Stimulated activated CD8-positive, alpha-beta memory T cell treated with anti-CD3 and anti-CD28 coated beads, Interleukin-12 subunit alpha, Interleukin-12 subunit beta, amount 100 ng/mL, for 4 hours (primary cell): ENCODE measurements around the gene ZNF276.
"Not testable (repeated sequence)": the region's sequence is repeated elsewhere in the genome, so short reads cannot be mapped to it uniquely, and the experiment has no call there.

Experiments
- DNase-seq: peaks from one replicate; pipeline ENCODE4 v3.0.0-alpha.2; 2020; ENCODE audit warnings: low read depth

Gene ZNF276

DNA sequence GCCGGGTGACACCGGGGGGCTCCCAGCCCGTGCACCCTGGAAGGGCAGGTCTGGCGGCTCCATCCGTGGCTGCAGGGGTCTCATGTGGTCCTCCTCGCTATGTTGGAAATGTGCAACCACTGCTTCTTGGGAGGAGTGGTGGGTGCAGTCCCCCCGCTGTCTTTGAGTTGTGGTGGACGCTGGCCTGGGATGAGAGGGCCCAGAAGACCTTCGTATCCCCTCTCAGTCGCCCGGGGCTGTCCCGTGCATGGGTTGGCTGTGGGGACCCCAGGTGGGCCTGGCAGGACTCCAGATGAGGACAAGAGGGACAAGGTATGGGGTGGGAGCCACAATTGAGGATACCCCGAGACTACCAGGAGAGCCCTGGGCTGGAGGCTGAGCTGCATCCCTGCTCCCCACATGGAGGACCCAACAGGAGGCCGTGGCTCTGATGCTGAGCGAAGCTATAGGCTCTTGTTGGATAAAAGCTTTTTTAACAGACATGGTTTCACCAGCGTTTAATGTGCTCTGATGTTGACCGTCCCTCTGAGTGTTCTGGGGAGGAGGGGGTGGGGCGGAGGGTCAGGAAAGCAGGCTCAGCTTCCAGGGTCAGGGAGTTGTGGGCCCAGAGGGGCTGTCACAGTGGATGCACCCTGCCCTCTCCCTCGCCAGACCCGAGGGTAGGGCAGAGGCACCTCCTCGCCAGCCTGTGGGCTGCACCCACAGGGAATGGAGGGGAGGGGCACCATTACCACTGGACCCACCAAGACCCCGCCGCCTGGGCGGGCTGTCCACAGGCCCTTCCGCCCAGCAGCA is 25.3 kb upstream of the ZNF276 start:
- no peak for DNase-seq

DNA sequence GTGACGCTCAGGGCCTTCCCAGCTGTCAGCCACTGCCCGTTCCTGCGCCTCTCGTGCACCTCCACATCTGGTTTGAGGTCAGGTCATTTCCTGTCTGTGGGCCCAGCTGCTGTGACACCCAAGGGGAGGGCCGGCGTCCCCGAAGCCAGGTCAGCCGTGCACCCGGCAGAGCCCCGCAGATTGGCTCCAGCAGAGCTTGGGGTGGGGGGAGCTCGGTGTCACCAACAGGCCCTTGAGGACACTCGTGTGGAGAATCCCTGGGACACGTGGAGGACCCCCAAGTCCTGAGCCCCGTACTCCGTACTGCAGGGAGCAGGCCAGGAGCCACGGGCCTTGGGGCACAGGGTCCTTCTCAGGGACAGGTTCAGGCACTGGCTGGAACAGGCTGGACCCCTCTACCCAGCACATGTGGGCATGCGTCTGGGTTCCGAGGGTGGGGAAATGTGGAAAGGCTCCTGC is 24.6 kb upstream of the ZNF276 start:
- DNase-seq, result peak; percentile 23

GRCh38 chr16:89697161-89697615 is 24.1 kb upstream of the ZNF276 start:
- no peak for DNase-seq

DNA sequence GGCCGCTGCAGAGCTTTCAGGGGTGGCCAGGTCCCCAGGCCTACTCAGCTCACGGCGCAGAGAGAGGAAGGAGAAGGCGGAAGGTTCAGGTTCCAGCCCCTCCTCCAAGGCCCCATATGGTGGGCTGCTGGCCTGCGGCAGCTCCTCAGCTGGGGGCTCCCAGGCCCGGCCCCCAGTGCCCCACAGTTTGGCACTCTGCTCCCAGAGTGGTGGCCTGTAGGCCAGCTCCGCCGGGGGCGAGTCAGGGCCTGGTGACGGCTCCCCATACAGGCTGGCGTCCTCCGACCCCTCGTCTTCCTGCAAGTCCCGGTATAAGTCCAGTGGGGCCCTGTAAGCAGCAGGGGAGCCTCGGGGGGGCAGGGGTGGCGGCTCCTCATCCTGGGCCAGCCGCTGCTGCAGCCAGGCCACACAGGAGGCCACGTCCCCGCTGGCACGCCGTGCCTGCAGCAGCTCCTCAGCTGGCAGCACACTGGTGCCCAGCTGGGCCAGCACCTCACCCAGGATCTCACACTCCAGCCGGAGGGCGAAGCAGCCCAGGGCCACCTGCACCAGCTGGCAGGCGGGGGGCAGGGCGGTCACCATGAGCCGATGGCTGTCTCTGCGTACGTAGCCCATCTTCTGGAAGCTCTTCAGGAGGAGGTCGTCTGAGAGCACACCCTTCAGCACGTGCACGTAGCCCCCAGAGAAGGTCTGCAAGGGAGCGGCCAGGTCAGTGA is 23.6 kb upstream of the ZNF276 start:
- DNase-seq, result no peak

DNA sequence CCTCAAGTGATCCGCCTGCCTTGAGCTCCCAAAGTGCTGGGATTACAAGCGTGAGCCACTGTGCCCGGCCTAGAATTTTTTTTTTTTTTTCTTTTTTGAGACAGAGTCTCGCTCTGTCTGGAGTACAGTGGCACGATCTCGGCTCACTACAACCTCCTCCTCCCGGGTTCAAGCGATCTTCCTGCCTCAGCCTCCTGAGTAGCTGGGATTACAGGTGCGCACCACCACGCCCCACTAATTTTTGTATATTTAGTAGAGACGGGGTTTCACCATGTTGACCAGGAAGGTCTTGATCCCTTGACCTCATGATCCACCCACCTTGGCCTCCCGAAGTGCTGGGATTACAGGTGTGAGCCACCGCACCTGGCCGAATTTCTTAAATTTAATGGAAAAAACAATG is 22.6 kb upstream of the ZNF276 start:
- DNase-seq, result not testable (repeated sequence)

DNA sequence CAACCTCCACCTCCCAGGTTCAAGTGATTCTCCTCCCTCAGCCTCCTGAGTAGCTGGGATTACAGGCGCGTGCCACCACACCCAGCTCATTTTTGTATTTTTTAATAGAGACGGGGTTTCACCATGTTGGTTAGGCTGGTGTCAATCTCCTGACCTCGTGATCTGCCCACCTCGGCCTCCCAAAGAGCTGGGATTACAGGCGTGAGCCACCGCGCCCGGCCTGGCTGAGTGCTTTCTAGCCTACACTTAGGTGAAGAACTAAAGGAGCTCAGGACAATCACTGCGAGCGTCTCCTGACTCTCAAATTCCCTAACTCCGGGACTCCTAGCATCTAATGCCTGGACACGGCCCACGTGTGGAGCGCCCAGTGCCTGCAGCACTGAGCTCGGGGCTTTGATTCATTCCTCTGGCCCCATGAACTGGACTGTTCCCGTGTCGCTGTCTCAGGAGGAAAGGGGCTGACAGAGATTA is 21.7 kb upstream of the ZNF276 start:
- not testable (repeated sequence) for DNase-seq

- peak; percentile 95 for DNase-seq
These were observed 21.2 kb upstream of the ZNF276 start for GRCh38 chr16:89700100-89700648.

GRCh38 chr16:89700649-89701424 is 20.5 kb upstream of the ZNF276 start:
- peak; percentile 28 for DNase-seq

DNA sequence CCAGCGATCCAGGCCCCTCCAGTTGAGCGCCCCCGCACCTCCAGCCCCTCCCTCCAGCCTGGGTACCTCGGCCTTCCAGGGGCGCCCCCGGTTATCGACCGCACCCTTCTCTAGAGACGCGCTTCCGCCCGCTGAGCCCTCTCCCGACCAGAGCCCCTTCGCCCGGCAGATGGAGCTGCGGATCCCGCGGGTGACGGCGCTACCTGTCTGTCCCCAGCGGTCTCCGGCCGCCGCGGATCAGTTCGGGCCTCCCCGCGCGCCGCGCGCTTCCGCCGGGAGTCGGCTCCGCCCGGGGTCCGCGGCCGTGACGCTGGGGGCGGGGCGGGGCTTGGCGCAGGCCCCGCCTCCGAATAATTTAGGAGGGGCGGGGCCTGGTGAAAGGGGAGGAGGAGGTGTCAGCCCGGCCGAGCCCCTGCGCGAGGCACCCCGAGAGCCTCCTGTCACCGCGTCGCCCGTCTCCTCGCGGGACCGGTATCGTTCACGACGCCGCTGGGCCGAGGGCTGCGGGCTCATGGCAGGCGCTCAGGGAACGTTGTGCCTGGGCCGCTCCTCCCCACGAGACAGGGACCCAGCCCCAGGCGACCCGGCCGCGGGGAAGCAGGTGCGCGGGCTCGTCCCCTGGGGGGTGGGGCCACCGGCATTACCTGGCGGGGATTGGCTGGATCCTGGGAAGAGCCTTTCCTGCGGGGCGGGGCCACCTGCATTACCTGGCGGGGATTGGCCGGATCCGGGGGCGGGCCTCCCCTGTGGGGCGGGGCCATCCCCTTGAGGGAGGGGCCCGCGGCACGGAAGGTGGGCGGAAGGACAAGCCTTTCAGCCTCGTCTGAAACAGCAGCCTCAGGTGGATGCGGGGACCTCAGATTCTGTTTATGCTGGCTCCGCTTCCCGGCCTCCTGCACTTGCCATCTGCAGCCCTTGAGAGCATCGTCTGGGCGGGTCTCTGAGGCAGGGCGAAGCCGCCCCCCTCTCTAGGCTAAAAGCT is 19.6 kb upstream of the ZNF276 start, which contains the start of gene SPATA2L:
Gene SPATA2L (minus strand): TSS at position 281 of the 982 bp plus-strand sequence. CDS start 473 bp downstream, outside the sequence.
- peak; percentile 95 for DNase-seq

- DNase-seq, result no peak
These were observed 17.1 kb upstream of the ZNF276 start for GRCh38 chr16:89704281-89704680.

DNA sequence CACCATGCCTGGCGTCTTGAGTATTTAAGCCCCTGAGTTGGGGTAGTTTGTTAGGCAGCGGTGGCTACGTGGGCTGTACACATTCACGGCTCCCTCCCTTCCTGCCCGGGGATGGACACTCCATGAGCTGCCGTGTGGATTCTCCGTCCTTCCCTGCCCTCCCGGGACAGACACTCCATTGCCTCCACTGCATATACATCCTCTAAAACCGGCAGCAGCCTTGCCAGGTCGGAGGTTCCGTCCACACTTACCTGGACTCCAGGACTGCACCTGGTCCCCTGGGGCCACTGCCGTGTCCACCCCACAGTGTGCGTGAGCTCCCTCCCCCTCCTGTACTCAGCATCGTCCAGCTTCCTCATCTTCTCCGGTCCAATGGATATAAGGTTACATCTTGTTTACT is 16.3 kb upstream of the ZNF276 start:
- DNase-seq, result no peak

DNA sequence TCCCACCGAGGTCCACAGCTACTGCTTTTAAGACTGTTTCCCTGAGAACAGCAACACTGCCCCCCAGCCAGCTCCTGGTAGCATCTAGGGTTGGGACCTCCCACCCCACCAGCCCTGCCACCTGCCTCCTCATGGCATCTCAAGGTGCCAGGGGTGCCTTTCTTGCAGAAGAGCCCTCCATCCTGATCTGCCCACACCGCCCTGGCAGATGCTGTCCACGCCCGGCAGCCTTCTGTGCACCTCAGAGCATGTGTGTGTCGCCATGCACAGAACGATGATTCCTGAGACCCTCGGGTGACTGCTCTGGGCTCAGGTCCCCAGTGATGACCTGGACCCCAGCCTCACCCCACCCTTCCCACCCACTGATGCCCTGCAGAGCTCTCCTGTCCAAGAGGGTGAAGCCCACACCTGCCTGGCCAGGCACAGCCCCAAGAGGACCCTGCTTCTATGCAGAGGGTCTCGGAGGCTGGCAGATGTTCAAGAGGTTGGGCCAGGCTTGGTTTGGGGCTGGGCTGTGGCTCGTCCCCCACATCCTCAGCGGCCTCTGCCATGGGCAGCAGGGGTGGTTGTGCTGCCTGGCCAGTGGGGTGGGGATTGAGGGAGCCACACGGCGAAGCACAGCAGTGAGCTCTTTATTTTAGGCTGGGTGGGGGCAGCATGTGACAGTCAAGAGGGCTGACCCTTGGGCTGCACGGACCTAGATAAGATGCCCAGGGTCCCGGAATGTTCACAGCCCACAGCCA is 14.6 kb upstream of the ZNF276 start:
- no peak for DNase-seq

- DNase-seq, result no peak
These were observed 13.6 kb upstream of the ZNF276 start for GRCh38 chr16:89707695-89708094.

GRCh38 chr16:89708481-89708931 is 12.8 kb upstream of the ZNF276 start:
- no peak for DNase-seq

- no peak for DNase-seq
These were observed 12.2 kb upstream of the ZNF276 start for GRCh38 chr16:89709166-89709565.

GRCh38 chr16:89709716-89710432 is 11.5 kb upstream of the ZNF276 start:
- DNase-seq, result no peak

GRCh38 chr16:89710709-89711564 is 10.4 kb upstream of the ZNF276 start:
- no peak for DNase-seq

DNA sequence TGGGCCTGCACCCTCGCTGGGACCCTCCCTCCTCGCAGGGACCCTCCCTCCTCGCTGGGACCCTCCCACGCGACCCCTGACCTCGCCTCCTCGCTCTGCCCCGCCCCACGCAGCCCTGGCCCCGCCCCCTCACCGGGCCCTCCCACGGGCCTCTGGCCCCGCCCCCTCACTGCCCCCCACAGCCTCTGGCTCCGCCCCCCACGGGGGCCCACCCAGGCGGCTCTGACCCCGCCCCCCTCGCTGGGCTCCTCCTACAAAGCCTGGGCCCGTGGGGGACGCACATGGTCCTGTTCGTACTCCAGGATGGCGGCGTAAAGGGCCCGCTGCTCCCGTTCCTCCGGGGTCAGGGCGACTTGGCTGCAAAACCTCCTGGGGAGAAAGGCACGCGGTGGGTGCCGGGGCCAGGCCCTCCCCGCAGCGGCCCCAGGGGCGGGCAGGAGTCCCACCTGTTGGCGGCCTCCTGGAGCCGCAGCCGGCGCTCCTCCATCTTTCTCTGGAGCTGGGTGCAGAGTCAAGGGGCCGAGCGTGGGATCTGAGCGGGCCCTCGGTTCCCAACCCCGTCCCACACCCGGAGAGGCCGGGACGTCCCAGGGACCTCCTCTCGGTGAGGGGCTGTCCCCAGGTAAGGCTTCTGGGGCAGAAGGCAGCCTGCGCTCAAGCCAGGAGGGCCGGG is 9.6 kb upstream of the ZNF276 start:
- peak; percentile 63 for DNase-seq
